Spleen (tissue), 11 donors: ENCODE measurements around the gene HNRNPL. TPM values are rescaled to one million over a fixed set of nuclear protein-coding genes. Genes with fewer than 3 reads are reported as not detected.
A peak's percentile ranks its signal among the peaks of the same experiment; 100 is the strongest.
"Not testable (repeated sequence)": the region's sequence is repeated elsewhere in the genome, so short reads cannot be mapped to it uniquely, and the experiment has no call there.

Experiments
- DNase-seq: peaks from one replicate; pipeline ENCODE4 v3.0.0-alpha.2; 2020
- H3K27ac ChIP-seq, 8 donors: fragments of 200-600 bp; sonication (generic) in 7 of 8; 1 replicate in 4 of 8; 2 replicates in 4 of 8; pipeline versions ENCODE4 v1.5.0 to v1.8.0; 2016 to 2021; ENCODE audit warnings: inconsistent platforms in 4 of 8, mild to moderate bottlenecking in 4 of 8, moderate library complexity in 1 of 8
- H3K27me3 ChIP-seq, 7 donors: fragments of 200-600 bp; sonication (generic) in 6 of 7; replicated peaks in 1 of 7; 1 replicate in 4 of 7; 2 replicates in 3 of 7; pipeline versions ENCODE4 v1.5.0 to v1.8.0; 2016 to 2021; ENCODE audit warnings: inconsistent platforms in 3 of 7, mild to moderate bottlenecking in 1 of 7
- H3K36me3 ChIP-seq, 6 donors: fragments of 200-600 bp; sonication (generic) in 5 of 6; 1 replicate in 4 of 6; 2 replicates in 2 of 6; pipeline versions ENCODE4 v1.5.0 to v1.8.0; 2016 to 2021; ENCODE audit warnings: inconsistent platforms in 2 of 6
- H3K4me1 ChIP-seq, 6 donors: fragments of 200-600 bp; sonication (generic) in 5 of 6; 1 replicate in 3 of 6; 2 replicates in 3 of 6; pipeline versions ENCODE4 v1.5.0 to v1.8.0; 2016 to 2021; ENCODE audit warnings: inconsistent platforms in 3 of 6
- H3K4me3 ChIP-seq, 8 donors: fragments of 200-600 bp; sonication (generic) in 7 of 8; 1 replicate in 4 of 8; 2 replicates in 4 of 8; pipeline versions ENCODE4 v1.5.0 to v1.8.0; 2016 to 2021; ENCODE audit warnings: inconsistent platforms in 4 of 8, mild to moderate bottlenecking in 4 of 8, moderate library complexity in 2 of 8
- H3K9me3 ChIP-seq, 8 donors: fragments of 200-600 bp; sonication (generic) in 7 of 8; 1 replicate in 4 of 8; 2 replicates in 4 of 8; pipeline versions ENCODE4 v1.5.0 to v1.8.0; 2016 to 2021; ENCODE audit warnings: inconsistent platforms in 4 of 8
- CTCF ChIP-seq, 11 experiments: fragments of 200-600 bp in 7 of 11; fragments of 450-650 bp in 4 of 11; sonication (generic) in 4 of 11; IDR thresholded peaks in 8 of 11; conservative IDR thresholded peaks in 3 of 11; 1 replicate in 7 of 11; 2 replicates in 4 of 11; pipeline versions ENCODE4 v1.4.0 to v1.8.0; 2016 to 2021; ENCODE audit warnings: antibody characterized with exemption in 11 of 11, inconsistent platforms in 4 of 11, mild to moderate bottlenecking in 1 of 11
- POLR2A ChIP-seq, 3 donors: fragments of 450-650 bp; IDR thresholded peaks; one replicate each; pipeline ENCODE4 v1.5.1; 2017; ENCODE audit warnings: antibody characterized with exemption in 3 of 3, mild to moderate bottlenecking in 1 of 3
- POLR2AphosphoS5 ChIP-seq, 3 donors: sonication (generic); formaldehyde crosslinking; IDR thresholded peaks; one replicate each; pipeline ENCODE4 v1.5.1; 2017; ENCODE audit warnings: antibody characterized with exemption in 3 of 3
- WGBS, 5 donors: extraction: QIAGEN DNeasy Blood & Tissue Kit in 3 of 5; methylation state at CpG; one replicate each; pipeline versions ENCODE4 v1.1.5 to v1.1.7; 2013 to 2018; 5-methylcytosine and 5-hydroxymethylcytosine counted together
- intact Hi-C: fragments of 100-400 bp; cut with DNase I; formaldehyde crosslinking; loops from one replicate; pipeline ENCODE4 v1.15.0; 2023; ENCODE audit warnings: low total_unique reads
- polyA plus RNA-seq, 3 donors: library from polyadenylated mRNA; stranded (reverse); fragments of 200-250 nt; gene quantifications; one replicate each; pipeline ENCODE4 v1.2.1, GENCODE V29; 2013
- total RNA-seq, 7 donors: library from RNA; depleted of rRNA in 3 of 7; stranded (reverse); fragments of >200 nt in 3 of 7; fragmentation: NEBNext Ultra II Directional in 4 of 7; extraction: Animal tissue kit (Norgen Biotek cat#: 25700) in 4 of 7; gene quantifications; one replicate each; pipeline versions ENCODE4 v1.1.0 to v1.2.1, GENCODE V29; 2016 to 2021
- donor health status: healthy with polysubstance abuse.
- donor health status: DM: no; HTN: no; CAD: no; lungs with moderate emphysema.
- donor health status: DM: no; HTN: no; CAD: no.
- donor health status: Bipolar disorder and iron deficiency.
- donor health status: healthy.
- donor health status: DM: no; HTN: no; CAD: no.
- donor health status: DM: yes; HTN: yes; CAD: no.

HNRNPL gene
- total and polyA plus RNA-seq, 10 donors, result 147 to 357 (median 222) TPM

- Histone ChIP-seq H3K27me3 (no peaks in the 10 kb centered on the region), H3K27ac (no peak overlapping the region), H3K4me3 (no peak overlapping the region), H3K36me3 (peaks cover 5 to 84% (median 32%) of the 10 kb centered on the region in 6 donors), H3K9me3 (no peaks in the 10 kb centered on the region), H3K4me1 (peaks cover 0 to 36% (median 17%) of the 10 kb centered on the region in 6 donors)
- no peak for DNase-seq
- no peak for TF ChIP-seq POLR2AphosphoS5 (IDR thresholded peaks at IDR 0.05)
- WGBS, 5 donors, result 91 to 95% (median 92%) methylated on average over 8 of the region's 8 CpGs
- intact Hi-C loops, result no loop called here
Measured at GRCh38 chr19:38889803-38890202, 40.0 kb upstream of the HNRNPL start.

- H3K4me3 ChIP-seq, result no peak overlapping the region
- no peaks in the 10 kb centered on the region for H3K27me3 ChIP-seq
- intact Hi-C loops, result no loop called here
- TF ChIP-seq CTCF (IDR thresholded peaks at IDR 0.05 in 8 of 11, conservative IDR thresholded peaks at IDR 0.05 in 3 of 11) (no peak), POLR2A (IDR thresholded peaks at IDR 0.05) (no peak), POLR2AphosphoS5 (IDR thresholded peaks at IDR 0.05) (peak in 1 of 3 donors; percentile 54)
- no peak for DNase-seq
- H3K36me3 ChIP-seq, result peaks cover 5 to 83% (median 34%) of the 10 kb centered on the region in 6 donors
- no peak overlapping the region for H3K27ac ChIP-seq
- no peaks in the 10 kb centered on the region for H3K9me3 ChIP-seq
- H3K4me1 ChIP-seq, result peaks cover 0 to 27% (median 12%) of the 10 kb centered on the region in 6 donors
- 91 to 99% (median 96%) methylated on average over 14 to 17 of the region's 17 CpGs for WGBS, 5 donors
Measured at GRCh38 chr19:38888876-38889275, 39.1 kb upstream of the HNRNPL start.

- intact Hi-C loops, result not testable (repeated sequence)
Measured at GRCh38 chr19:38884691-38885090, 34.9 kb upstream of the HNRNPL start.

GRCh38 chr19:38883286-38883685 is 33.5 kb upstream of the HNRNPL start:
- H3K27me3 ChIP-seq, result no peaks in the 10 kb centered on the region
- no peak for DNase-seq
- TF ChIP-seq POLR2AphosphoS5 (IDR thresholded peaks at IDR 0.05) (no peak), CTCF (IDR thresholded peaks at IDR 0.05 in 8 of 11, conservative IDR thresholded peaks at IDR 0.05 in 3 of 11) (no peak), POLR2A (IDR thresholded peaks at IDR 0.05) (no peak)
- no peak overlapping the region for H3K4me3 ChIP-seq
- peak overlapping the region in 1 of 8 donors; percentile 8 for H3K27ac ChIP-seq
- H3K4me1 ChIP-seq, result peaks cover 12 to 36% (median 16%) of the 10 kb centered on the region in 6 donors
- peaks cover 0 to 81% (median 27%) of the 10 kb centered on the region in 6 donors for H3K36me3 ChIP-seq
- intact Hi-C loops, result no loop called here
- WGBS, 5 donors, result 89 to 96% (median 95%) methylated on average over 9 of the region's 9 CpGs
- H3K9me3 ChIP-seq, result no peaks in the 10 kb centered on the region

More at GRCh38 chr19:38884691-38885090, 34.9 kb upstream of the HNRNPL start:
- WGBS, 5 donors, result 94 to 98% (median 96%) methylated on average over 3 of the region's 3 CpGs
- not testable (repeated sequence) for DNase-seq, H3K27me3 ChIP-seq, H3K9me3 ChIP-seq, H3K4me3 ChIP-seq, H3K27ac ChIP-seq
- Histone ChIP-seq H3K4me1 (peaks cover 0 to 22% (median 3%) of the 10 kb centered on the region in 6 donors), H3K36me3 (peaks cover 5 to 83% (median 41%) of the 10 kb centered on the region in 6 donors)

- no peak overlapping the region for H3K4me3 ChIP-seq
- TF ChIP-seq POLR2A (IDR thresholded peaks at IDR 0.05), result no peak
- no peak for TF ChIP-seq CTCF (IDR thresholded peaks at IDR 0.05 in 8 of 11, conservative IDR thresholded peaks at IDR 0.05 in 3 of 11)
- no peak for TF ChIP-seq POLR2AphosphoS5 (IDR thresholded peaks at IDR 0.05)
- DNase-seq, result peak; percentile 73
- no peaks in the 10 kb centered on the region for H3K27me3 ChIP-seq
- intact Hi-C loops, result no loop called here
- H3K4me1 ChIP-seq, result peaks cover 13 to 44% (median 26%) of the 10 kb centered on the region in 6 donors
- 94 to 99% (median 96%) methylated on average over 12 to 19 of the region's 19 CpGs for WGBS, 5 donors
- peak overlapping the region in 3 of 8 donors; percentile 94 to 98 (median 95) for H3K27ac ChIP-seq
- no peaks in the 10 kb centered on the region for H3K9me3 ChIP-seq
- peaks cover 0 to 77% (median 25%) of the 10 kb centered on the region in 6 donors for H3K36me3 ChIP-seq
Measured at GRCh38 chr19:38880882-38881609, 31.3 kb upstream of the HNRNPL start.
